OCI-LY3 (cell line): ENCODE data around the gene DEPP1.

Experiments used
- EZH2phosphoT487 ChIP-seq: fragments of 200-600 bp; shearing (Covaris generic); IDR thresholded peaks from 2 replicates; pipeline ENCODE4 v1.6.1; 2018; ENCODE audit warnings: antibody characterized with exemption, mixed run types, low read depth
- TF ChIP-seq, protein P1 (sequence below): fragments of 200-600, 300-600 bp; sonication (generic); IDR thresholded peaks from 2 replicates; pipeline ENCODE4 v1.5.1; 2014; ENCODE audit warnings: antibody characterized with exemption, low read length, low read depth

- TF ChIP-seq, protein P1, sequence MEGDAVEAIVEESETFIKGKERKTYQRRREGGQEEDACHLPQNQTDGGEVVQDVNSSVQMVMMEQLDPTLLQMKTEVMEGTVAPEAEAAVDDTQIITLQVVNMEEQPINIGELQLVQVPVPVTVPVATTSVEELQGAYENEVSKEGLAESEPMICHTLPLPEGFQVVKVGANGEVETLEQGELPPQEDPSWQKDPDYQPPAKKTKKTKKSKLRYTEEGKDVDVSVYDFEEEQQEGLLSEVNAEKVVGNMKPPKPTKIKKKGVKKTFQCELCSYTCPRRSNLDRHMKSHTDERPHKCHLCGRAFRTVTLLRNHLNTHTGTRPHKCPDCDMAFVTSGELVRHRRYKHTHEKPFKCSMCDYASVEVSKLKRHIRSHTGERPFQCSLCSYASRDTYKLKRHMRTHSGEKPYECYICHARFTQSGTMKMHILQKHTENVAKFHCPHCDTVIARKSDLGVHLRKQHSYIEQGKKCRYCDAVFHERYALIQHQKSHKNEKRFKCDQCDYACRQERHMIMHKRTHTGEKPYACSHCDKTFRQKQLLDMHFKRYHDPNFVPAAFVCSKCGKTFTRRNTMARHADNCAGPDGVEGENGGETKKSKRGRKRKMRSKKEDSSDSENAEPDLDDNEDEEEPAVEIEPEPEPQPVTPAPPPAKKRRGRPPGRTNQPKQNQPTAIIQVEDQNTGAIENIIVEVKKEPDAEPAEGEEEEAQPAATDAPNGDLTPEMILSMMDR, result no peak
- TF ChIP-seq EZH2phosphoT487, result no peak
These were observed 6.1 kb upstream of the DEPP1 start for GRCh38 chr10:44984671-44985101.
